Activated CD4-positive, alpha-beta T cell treated with anti-CD3 and anti-CD28 coated beads for 4 hours (primary cell): ENCODE results near the gene KCNQ1.

Experiments used
- DNase-seq, 2 donors: peaks; one replicate each; pipeline ENCODE4 v3.0.0-alpha.2; 2020

Gene KCNQ1

DNA sequence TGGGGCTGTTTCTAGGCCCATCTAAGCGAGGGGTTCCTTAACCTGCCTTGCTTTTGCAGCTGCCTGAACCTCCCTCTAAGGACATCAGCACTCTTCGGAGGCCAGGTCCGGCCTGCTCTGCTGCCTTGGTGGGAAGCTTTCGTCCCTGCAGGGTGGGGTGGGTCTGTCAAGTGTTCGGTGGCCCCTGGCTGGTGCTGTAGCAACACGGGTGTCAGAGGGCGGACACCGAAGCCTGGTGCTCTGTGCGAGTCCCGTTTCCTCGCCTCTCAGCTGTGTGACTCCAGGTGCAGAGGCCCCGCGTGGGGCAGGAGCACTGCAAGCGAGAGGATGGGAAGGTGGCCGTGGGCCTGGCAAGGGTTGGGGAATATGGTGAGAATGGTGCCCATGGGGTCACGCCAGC, 376.2 kb downstream of the KCNQ1 start:
- no peak for DNase-seq

- no peak for DNase-seq
Measured at GRCh38 chr11:2821891-2822290, 377.1 kb downstream of the KCNQ1 start.

- no peak for DNase-seq
Measured at GRCh38 chr11:2824851-2825250, 380.0 kb downstream of the KCNQ1 start.

GRCh38 chr11:2825261-2825888, 380.6 kb downstream of the KCNQ1 start:
- DNase-seq, result no peak

GRCh38 chr11:2825889-2826678, 381.3 kb downstream of the KCNQ1 start:
- no peak for DNase-seq

GRCh38 chr11:2826679-2827056, 381.9 kb downstream of the KCNQ1 start:
- DNase-seq, result no peak

DNA sequence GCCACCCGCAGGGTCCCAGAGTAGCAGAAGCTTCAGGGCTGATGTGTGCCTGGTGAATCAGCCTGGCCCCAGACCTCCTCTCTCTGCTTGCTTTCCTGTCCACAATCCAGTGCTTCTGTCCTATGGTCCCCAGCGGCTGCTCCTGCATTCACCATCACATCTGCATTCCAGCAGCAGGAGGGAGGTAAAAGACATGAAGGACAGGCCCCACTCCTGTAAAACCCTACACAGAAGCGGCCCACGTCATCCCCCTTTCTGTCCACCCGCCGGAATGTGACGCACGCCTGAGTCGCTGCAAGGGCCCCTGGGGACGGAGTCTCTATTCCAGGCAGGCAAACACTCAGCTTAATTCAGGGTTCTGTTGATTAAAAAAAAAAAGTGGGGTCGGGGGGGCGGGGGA, 382.4 kb downstream of the KCNQ1 start:
- no peak for DNase-seq

- no peak for DNase-seq
Measured at GRCh38 chr11:2827792-2828191, 383.0 kb downstream of the KCNQ1 start.

DNA sequence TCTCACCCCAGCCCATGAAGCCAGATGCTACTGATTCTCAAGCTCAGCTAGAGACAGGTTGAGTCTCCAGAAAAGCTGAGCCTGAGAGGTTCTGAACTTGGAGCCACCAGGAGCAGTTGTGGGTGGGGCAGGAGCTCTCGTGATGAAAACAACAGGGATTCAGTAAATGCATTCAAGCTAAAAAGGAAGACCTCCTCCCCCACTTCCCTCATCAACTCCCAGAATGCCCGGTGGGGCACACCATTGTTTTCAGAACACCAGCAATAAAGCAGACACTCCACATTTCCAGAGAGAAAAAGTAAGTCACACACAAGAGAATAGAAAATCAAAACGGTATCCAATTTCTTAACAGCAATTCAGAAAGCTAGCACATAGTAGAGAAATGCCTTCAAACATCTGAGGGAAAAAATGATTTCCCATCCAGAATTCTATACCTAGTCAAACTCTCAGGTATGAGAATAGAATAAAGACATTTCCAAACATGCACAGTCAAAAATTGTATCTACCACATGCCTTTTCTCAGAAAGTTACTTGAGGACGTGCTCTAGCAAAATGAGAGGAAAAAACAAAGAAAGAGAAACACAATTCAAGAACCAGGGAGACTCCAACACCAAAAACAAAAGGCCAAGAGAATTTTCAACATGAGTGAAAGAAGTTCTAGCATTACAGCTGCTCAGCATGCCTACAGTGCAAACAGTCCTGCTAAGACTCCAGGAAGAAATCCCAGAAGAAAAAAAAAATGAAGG, 383.9 kb downstream of the KCNQ1 start:
- DNase-seq, result no peak

- no peak for DNase-seq
Measured at GRCh38 chr11:2830030-2830812, 385.4 kb downstream of the KCNQ1 start.

DNA sequence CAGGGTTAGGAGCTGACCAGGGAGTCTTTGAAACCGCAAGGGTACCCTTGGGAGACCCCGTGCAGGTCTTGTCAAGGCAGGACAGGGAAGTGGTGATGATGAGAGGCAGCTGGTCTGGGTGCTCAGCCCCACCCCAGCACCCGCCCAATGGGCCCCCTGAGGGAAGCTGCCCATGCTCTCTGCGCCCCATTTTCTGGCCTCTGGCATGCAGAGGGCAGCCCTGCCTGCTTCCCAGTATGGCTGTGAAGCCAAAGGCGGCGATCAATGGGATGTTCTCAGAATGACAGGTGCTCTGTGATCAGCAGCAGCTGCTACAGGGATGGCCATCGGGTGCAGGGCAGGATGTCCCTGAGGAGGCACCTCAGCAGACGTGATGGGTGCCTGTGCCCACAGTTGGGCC, 386.1 kb downstream of the KCNQ1 start:
- no peak for DNase-seq

DNA sequence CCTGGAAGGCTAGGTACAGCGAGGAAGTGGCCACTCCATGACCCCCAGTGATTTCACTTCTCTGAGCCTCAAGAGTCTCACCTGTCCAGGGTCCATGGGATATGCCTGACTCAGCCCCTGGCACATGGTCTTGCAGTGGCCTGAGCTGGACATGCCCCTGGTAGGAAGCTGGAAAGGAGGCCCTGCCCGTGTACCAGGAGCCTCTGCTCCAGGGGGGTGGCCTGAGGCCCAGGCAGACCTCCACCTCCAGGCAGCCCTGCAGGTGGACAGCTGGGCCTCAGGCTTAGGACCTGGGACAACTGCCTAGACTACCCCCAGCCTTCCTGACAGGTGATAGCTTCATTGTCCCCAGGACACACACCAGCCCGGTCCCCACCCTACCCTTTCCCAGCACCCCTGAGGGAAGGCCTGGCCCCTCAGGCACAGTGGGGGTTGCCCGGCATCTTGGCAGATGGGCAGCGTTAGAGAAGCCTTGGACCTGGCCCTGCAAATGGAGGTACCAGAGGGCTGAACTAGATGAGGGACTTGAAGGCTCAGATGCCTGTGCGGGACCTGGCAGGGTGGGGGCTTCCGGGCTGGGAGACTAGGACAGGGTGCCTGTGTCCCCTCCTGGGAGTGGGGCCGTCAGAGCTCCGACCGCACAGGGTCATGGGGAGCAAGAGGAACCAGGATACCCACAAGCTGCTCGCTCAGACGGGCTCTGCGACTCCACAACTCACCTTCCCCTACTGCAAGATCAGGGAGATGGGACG, 387.1 kb downstream of the KCNQ1 start:
- no peak for DNase-seq

DNA sequence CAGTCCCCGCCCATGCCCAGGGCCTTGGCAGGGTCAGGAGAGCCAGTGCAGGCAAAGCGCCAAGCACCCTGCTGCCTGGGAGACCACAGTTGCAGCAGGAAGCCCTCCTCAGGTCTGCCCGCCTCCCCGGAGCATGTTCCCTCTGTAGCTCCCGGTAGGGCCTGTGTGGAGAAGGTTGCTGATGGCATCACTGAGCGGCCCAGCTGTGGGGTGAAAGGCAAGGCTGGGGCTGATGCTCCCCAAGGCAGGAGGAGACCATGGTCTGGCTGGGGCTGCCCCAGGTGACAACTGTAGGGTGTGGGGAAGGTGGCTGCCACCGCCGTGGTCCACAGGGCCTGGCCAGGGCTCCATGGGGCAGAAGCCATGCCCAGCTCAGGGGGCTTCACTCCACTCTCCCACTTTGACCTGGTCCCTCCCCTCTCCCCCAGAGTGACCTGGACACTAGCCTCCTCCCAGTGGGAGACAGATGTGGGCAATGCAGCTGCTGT, 387.8 kb downstream of the KCNQ1 start:
- DNase-seq, result no peak

- no peak for DNase-seq
Measured at GRCh38 chr11:2833051-2833715, 388.4 kb downstream of the KCNQ1 start.

DNA sequence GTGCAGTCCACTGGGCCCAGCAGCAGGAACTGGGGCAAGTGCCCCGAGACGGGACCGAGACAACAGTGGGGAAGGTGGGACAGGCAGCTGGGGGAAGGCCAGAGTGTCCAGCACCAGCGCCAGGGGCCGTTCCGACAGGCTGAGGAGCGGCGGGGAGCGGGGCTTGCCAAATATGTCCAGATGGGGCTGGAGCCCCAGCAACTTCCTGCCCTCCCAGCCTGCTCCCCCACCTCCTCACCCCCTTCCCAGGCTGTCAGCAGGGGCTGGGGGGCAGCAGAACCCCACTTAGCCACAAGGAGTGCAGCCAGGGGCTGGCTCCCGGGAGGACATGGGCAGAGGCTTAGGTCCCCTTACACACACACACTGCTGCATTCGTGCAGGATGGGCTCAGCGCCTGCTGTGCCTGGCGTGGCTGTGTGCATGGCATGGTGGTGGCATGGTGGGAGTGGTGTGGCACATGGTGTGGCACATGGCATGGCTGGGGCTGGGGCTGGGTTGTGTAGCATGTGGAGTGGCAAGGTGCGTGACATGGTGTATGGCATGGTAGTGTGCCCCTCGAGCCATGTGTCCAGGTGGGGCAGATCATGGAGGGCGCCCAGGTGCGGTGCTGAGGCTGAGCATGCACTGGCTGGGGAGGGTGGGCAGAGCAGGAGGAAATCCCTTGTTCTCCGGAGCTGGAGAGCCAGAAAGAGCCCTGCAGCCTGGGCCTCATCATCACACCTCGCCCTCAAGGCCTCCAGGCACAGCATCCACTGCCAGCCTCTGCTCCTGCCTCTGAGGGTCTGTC, 389.1 kb downstream of the KCNQ1 start:
- DNase-seq, result no peak

- DNase-seq, result no peak
Measured at GRCh38 chr11:2834503-2835273, 389.9 kb downstream of the KCNQ1 start.

DNA sequence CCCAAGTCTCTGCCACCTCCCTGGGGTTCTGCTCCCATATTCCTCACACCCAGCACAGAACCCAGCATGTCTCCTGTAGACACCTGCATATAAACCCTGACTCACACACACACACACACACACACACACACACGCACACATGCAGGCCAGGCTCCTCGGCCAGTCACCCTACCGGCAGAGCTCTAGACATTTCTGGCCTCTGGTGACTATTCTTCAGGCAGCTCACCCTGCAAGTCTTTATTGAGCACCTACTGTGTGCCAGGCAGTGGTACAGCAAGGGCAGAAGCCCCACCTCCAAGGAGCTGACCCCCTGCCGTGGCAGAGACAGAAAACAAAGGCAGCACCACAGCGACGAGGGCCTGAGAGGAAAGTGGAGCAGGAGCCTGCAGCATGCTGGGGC, 390.5 kb downstream of the KCNQ1 start:
- no peak for DNase-seq

DNA sequence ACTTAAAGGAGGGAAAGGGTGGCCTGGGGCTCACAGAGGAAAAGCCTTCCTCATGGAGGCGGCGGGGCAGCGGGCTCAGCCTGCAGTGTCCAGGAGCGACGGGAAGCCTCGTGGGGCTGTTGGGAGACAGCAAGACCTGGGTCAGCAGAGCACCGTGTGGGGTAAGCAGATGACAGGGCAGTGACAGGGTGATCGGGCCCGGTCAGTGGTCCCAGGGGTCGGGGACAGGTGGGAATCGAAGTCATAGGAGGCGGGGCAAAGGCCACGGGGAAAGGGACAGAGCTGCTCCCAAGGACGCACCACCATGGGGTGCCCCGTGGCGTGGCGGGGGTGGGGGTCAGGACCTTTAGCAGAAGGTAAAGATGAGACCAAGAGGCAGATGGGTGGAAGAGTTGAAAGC, 390.9 kb downstream of the KCNQ1 start:
- DNase-seq, result no peak

GRCh38 chr11:2836315-2837095, 391.7 kb downstream of the KCNQ1 start:
- no peak for DNase-seq
